GM21515 (cell line): ENCODE results near the gene MPP3.

ENCODE experiments used
- ATAC-seq: cut with Tn5 transposase; IDR thresholded peaks from one replicate; pipeline ENCODE4 v1.9.1; 2021; ENCODE audit not compliant: unreplicated experiment

Gene MPP3

DNA sequence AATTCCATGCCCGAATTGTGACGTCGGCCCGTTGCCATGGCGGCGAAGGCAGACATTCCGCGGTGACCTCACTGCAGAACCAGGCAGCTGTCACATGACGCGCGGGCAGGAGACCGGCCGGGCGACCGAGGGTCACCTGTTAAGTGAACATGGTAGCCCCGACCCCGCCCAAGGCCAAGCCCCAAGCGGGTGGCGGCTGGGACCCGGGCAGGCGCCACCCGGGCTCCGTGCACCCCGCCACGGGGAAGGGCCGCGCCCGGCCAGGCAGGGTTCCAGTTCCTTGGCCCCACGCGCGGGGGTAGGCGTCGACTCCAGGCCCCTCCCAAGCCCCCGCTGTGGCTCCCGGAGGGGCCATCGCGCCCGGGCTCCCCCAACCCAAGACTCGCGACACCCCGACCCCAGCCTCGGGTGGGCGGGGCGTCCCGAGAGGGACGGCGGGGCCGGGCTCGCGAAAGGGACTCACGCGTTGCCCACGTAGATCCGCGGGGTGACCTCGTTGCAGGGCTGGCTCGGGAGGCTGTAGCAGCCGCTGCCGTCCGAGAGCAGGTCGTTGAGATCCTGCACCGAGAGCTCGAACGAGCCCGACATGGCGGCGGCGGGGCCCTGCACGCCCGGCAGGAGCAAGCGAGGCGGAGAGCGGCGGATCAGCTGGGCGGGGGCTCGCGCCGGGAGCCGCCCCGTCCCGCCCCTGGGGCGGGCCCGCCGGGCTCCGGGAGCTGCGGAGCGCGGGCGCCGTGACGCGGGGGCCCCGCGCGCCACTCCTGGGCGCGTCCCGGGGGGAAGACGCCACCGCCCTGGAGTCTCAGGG lies 54.4 kb downstream of the MPP3 start, which contains the start of gene DUSP3:
Gene DUSP3 (minus strand): TSS at position 641 of the 808 bp plus-strand sequence. CDS start 53 bp downstream, at position 588.
- ATAC-seq, result peak; percentile 58

DNA sequence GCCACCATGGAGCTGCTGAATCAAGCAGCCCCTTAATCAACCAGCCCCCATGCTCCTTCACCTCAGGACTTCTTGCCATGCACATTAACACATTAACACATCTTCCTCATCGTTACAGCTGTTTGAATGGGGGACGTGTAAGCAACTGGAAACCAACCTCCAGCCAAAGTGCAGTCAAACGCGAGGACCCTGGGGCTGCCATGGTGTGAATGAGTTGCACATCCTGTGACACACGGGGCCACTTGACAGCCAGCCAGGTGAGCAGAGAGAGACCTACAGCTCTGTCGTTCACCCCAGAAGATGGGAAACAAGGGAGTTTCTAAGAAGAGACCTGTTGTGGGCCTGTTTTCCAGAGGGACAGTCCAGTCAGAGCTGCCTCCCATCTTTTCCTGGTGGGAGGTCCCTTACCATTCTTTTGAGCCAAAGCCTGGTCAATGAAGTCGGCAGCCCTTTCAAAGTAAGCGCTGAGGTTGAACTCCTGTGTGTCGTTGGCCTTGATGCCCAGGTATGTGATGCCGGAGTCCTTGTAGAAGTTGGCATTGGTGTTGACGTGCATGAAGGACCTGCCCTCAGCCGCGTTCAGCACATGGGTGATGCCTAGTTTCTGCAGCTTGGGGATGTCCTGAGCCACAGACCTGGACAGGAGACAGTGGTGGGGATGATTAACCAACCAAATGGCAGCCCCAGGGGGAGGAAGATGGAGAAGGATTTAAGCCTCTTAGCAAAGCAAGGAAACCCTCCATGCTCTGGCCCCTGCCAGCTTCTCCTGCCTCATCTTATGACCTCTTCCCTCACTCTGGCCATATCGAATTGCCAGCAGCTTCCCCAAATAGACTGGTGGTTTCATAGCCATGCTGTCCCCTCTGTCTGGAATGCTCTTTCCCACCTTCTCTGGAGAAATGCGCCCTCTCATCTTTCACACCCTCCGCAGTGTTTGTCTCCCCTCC lies 58.4 kb downstream of the MPP3 start:
- ATAC-seq, result no peak

DNA sequence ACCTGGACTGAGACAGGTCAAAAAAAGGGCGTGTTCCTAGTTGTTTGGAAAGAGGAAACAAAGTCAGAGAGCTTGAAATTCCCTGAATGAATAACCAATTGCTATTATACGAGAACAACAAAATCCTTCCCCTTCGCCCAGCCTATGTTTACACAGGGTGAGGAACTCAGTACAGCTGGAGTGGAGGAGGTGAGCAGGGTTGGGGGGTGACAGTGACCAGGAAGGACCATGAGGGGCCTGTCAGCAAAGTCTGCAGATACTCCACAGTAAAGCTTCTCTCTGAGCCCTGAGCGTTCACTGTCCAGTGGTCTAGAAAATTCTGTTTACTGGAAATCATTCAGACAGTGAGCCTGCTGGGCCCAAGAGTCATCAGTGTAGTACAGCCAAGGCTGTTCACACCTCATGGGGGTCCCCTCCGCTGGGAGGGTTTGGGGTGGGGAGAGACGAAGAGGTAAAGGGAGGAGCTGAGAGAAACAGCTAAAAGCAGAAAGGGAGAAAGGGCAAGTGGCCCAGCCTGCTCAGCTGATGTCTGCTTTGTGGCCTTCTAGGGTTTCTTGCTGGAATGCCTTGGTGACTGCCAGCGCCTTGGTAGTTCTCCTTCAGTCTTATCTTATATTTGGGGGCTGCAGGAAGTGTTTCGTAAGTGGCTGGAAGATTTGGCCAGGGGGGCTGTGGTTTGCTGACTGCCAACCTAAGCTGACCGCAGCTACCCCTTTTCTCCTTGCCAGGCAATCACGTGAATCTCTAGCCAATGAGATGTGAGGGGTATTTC lies 59.9 kb downstream of the MPP3 start:
- ATAC-seq, result no peak

DNA sequence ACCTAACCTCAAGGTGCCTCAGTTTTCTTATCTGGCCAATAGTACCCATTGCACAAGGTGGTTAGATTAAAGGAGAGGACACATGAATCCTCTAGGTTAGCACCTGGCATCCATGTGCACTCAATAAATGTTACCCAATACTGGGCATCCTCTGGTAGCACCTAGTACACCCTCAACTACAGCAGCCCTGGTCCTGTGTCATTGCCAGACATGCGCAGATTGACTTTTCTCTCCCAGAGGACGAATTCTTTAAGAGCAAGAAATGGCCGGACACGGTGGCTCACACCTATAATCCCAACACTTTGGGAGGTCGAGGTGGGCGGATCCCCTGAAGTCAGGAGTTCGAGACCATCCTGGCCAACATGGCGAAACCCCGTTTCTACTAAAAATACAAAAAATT lies 61.5 kb downstream of the MPP3 start:
- no peak for ATAC-seq

DNA sequence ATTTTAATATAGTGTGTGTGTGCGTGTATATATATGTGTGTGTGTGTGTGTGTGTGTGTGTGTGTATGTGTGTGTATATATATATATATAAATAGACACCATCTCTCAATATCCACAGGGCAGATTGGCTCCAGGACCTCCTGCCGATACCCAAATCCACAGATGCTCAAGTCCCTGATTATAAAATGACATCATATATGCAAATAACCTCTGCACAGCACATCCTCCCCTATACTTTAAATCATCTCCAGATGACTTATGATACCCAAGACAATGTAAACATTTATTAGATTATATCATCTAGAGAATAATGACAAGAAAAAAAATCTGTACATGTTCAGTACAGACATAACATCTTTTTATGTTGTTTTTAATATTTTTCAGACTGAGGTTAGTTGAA lies 62.0 kb downstream of the MPP3 start:
- ATAC-seq, result no peak

DNA sequence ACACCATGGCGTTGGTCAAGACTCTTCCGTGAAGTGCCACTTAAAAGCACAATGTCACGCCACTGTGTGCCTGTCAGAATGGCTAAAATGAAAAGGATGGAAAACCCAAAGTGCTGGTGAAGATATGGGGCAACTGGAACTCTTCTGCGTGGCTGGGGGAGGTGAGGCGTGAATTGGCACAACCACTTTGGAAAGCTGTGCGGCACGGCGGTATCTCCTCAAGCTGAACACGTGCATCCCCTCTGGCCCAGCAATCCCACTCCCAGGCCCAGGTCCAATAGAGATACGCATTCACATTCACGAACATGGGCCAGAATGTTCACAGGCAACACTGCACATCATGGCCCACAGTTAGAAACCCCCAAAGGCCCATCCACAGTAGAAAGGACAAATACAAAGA lies 63.1 kb downstream of the MPP3 start:
- ATAC-seq, result no peak

DNA sequence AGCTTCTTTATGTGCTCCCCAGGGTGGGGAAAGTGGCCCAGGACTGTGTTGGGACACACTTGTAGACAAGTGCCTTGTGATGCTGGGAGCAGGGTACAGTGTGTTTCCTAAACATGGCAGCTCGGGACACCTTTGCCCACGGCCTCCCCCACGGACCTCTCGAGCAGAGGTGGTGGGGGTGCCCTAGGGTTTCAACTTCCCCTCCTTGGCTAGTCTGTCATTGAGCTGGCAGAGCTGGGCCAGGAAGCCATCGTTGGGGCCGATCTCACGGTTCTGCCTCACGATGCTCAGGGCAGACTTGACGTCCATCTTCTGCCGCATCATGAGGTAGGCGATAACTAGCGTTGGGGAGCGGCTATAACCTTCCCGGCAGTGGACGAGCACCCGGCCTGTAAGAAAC lies 63.5 kb downstream of the MPP3 start:
- no peak for ATAC-seq

DNA sequence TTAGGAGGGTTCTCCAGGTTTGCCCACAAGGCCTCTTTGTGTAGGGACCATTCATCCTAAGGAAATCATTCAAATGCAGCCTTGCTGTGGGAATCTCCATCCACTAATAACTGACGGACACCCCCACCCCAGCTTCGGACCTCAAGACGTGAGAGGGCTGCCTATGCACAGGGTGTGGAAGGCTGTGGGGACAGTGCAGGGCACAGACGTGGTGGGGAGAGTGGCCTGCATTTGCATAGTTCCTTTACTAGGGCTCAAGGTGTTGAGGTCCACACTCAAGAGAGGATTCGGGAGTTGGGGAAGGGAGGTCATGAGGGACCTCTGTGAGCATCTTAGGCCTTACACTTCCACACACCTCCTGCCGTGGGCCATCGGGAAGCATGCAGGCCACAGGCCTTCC lies 64.0 kb downstream of the MPP3 start:
- no peak for ATAC-seq

DNA sequence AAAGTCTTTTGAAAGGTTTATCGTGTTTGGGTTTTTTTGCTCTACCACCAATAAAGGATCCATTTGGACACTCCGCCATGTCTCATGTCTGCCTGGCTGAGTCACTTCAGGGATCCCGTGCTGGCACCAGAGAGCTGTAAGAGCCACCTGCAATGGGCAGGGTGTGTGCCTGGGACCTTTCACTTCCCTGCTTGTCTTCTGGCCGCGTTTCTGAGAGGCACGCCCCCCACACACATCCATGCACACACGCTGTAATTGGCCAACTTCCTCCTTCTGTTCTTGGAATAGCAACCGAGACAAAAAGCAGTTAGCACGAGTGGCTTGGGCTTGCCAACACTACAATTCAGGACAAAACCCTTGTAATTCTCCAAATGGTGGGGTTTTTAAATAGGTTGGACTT lies 64.6 kb downstream of the MPP3 start:
- ATAC-seq, result no peak

DNA sequence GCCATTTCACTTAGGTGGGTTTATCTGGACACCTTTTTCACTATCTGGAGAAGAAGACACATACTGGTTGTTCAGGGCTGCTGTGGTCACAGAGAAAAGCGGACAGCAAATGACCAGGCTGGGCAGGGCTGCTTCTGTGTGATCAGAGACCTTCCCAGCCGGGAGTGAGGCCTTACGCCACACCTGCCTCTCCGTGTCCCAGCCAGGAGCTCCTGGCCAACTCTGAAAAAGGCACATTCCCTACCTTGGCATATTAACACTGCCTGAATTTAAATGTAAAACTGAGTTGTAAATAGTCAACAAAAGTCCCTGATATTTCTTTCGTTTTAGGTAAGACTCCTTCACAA lies 65.3 kb downstream of the MPP3 start:
- ATAC-seq, result no peak

DNA sequence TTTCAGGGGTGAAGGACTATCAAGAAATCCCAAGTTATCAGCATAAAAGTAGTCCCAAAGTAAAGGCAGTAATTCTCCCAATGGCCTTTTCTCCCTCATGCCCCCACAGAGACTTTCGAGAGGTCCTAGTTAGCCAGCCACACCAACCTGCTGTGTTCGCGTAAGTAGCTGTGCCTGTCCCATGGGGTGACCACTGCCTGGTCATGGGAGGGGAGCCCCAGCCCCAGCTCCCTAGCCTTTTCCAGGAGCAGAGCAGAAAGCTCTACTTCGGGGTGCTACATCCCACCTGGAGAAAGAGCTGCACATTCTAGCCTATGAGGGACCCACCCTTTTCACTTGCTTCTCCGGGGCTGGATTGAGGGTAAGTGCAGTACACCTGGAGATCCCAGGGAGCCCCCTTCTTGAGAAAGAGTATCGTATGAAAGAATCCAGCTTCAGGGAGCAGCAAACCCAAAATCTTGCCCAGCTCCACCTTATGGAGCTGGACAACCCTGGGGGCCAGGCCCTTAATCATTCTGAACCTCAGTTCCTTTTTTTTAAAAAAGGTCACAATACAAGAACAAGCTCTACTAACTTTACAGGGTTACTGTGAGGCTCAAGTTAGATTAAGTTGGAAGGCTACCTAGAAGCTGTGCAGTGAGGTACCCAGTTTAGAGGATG lies 65.8 kb downstream of the MPP3 start:
- no peak for ATAC-seq

DNA sequence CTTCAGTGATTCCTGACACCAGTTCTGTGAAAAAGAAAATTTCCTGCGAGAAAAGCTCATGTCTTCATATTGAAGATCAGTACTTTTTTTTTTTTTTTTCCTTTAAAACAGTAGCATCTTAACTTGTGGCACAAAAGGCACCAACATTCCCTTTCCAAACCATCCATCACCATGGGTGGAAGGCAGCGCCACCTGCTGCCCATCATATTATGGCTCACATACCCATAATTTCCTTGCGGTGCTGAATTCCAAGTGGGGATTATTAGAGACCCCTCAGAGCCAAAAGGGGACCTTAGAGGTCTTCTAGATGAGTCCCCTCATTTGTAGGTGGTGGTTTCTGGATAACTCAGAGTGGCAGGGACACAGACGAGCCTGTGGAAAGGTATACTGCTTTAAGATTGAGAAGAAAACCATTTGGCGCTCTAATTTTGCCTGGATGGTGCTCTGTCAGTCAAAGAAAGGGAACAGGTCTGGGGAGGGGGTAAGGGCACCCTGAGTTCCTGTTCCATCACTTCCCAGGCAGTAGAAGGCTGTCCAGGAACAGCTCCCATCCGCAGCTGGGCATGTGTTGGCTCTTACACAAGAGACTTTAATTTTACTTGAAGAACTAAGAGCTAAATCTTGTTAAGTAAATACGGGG lies 66.4 kb downstream of the MPP3 start:
- ATAC-seq, result no peak

DNA sequence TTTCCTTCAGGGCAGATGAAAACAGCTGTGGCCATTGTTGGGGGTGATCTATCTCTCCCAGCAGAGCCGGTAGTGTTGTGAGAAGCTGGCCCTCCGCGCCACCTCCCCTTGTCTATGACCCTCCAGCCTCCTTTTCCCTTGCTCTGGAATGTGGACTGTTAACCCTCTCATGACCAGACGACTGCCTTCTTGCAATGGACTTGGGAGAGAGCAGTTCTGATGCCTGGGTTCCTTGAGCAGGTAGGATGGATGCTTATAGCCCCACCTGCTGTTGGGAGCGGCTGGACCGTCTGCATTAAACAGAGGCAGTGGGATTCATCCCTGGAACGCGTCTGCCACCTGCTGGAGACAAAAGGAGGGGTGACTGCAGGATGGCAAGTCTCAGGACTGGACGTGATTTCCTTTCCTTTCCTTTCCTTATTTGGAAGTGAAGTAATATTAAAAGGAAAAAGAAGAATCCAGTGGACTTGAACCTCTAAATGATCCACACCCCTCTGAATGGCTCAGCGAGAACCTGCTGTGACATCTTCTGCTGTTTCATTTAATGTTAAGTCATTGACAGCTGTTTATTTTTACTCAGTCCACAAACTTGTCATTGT lies 72.6 kb downstream of the MPP3 start:
- ATAC-seq, result peak; percentile 61

DNA sequence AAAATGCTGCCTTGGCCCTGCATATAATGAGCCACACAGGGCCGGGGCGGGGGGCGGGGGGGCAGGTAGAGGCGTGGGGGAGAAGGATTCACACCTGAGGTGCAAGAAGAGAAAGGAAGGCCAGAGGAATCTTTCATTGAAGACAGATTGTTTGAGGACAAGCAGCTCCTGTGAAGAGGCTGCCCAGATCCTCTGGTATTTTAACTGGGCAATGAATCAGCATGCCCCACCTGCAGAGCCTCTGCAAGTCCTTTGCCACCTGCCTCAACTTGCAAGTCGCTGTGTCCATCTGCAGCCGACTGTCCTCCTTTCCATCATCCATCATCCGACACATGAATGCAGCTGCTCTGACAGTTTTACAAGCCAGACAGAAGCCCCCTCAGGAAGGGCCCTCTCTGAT lies 73.1 kb downstream of the MPP3 start:
- no peak for ATAC-seq

DNA sequence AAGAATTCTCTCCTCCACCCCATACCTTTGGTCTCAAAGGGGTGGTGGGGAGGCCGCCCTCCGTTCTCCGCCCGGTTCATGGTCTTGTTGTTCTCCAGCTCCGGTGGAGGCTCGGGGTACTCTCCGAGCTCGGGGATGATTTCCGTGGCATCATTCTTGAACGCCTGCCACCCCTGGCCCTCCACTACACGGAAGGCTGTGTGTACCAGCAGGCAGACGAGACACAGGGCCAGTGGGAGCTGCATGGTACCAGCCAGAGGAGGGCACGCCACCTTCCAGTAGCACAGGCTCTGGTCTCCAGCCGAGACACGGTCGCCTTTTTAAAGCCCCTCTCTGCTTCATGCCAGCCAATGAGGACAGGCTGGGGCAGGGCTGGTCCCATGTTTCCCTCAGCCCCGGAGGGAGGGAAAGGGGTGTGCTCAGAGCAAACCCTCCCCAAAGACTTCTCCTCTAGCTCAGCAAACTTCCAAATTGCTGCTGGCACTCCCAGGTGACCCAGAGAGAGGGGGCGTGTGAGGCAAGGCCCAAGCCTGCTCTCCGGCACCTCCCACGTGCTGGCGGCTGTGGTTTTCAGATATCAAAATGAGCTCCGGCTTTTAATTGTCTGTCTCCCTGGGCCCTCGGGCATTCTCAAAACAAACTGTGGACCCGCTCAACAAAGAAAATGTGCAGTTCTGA lies 74.3 kb downstream of the MPP3 start, which contains the start of gene SOST:
Gene SOST (minus strand): TSS at position 295 of the 678 bp plus-strand sequence. CDS start 50 bp downstream, at position 245.
- ATAC-seq, result no peak

DNA sequence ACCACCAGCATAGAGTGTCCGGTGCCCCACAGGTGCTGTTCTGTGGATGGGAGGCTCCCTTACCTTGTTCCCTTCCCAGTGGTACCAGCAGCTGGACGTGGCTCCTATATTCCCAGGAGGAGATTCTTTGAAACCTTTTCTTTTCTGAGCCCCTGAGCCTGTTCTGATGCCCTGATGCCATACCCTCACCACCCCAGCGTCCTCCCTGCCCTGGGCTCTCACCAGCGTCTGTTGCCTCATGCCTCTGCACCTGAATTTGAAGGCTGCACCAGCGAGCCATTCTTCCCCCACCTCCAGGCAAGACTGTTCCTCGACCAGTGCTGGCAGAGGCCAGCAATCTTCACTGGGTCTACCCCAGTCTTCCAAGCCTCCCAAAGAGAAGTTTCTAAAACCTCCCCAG lies 74.9 kb downstream of the MPP3 start:
- no peak for ATAC-seq

DNA sequence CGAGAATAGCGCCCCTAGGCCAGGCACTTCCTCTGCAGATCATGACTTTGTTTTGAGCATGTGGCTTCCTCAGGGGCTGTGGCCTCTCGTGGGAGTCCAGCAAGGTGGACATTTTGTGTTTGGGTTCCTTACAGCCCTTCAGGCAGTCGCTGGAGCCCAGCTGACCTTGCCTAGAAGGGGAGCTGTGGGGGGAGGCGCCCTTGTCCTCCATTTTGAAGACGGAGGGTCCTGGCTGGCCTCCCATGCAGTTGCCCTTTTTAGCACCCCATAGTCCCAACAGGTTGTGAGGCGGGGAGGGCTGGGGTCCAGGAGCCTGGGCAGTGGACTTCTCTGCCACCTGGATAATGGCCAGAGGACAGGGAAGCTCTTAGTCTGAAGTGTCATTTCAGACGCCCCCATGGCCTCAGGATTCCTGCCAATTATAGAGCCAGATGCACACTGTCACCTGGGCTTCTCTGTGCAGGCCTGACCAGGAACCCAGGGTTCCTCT lies 75.7 kb downstream of the MPP3 start:
- ATAC-seq, result no peak

DNA sequence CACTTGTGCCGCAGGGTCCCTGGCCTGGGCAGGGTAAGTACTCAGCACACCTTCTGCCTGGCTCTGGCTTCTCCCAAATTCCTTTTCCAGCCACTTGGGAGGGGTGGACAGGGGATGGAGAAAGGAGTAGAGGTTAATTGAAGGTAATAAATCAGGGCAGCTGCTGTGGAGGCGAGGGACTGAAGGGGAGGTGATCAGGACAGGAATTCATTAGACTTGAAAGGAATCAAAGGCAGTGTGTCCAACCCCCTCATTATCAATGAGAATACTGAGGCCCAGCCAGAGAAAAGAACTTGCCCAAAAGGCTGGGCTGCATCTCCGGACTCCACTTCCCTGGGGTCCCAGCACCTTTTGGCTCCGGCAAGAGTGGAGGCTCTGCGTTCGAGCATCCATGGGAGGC lies 76.7 kb downstream of the MPP3 start:
- ATAC-seq, result no peak

DNA sequence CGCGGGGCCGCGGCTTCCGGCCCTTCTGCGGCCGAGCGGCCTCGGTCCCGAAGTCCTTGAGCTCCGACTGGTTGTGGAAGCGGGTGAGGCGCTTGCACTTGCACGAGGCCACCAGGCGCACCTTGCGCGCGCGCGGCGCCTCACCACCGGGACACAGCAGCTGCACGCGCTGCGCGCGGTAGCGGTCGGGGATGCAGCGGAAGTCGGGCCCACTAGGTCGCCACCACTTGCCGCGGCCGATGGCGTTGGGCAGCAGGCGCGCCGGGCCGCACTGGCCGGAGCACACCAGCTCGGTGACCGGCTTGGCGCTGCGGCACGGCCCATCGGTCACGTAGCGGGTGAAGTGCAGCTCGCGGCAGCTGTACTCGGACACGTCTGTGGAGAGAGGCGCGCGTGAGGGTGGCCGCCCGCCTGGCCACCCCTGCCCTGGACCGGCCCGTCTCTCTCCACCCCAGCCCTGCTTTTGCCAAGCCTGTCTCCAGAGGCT lies 77.5 kb downstream of the MPP3 start:
- no peak for ATAC-seq
